HUES48 (cell line): ENCODE data around the gene UCHL1.

Experiments
- H3K27ac ChIP-seq: one replicate; pipeline ENCODE4 v1.7.0; 2013; ENCODE audit warnings: low read depth, low read length, inconsistent platforms
- H3K27me3 ChIP-seq: 2 replicates; pipeline ENCODE4 v1.6.1; 2013; ENCODE audit warnings: mild to moderate bottlenecking, low read length; ENCODE audit not compliant: control insufficient read depth, insufficient read depth
- H3K36me3 ChIP-seq: 2 replicates; pipeline ENCODE4 v1.6.1; 2013; ENCODE audit warnings: low read length; ENCODE audit not compliant: control insufficient read depth, insufficient read depth
- H3K4me1 ChIP-seq: 2 replicates; pipeline ENCODE4 v1.6.1; 2013; ENCODE audit warnings: mild to moderate bottlenecking, low read length; ENCODE audit not compliant: control insufficient read depth, insufficient read depth
- H3K4me3 ChIP-seq: 2 replicates; pipeline ENCODE4 v1.5.1; 2013; ENCODE audit warnings: mild to moderate bottlenecking, low read depth, low read length
- H3K9ac ChIP-seq: 2 replicates; pipeline ENCODE4 v1.6.1; 2013; ENCODE audit warnings: mild to moderate bottlenecking, low read depth, low read length, moderate library complexity
- H3K9me3 ChIP-seq: 2 replicates; pipeline ENCODE4 v1.6.1; 2013; ENCODE audit warnings: low read length; ENCODE audit not compliant: control insufficient read depth, insufficient read depth

UCHL1 gene

GRCh38 chr4:41215969-41216293, 40.8 kb upstream of the UCHL1 start:
- Histone ChIP-seq H3K27me3 (peaks cover 10% of the 10 kb centered on the region), H3K27ac (peak overlapping the region; percentile 100), H3K9me3 (no peaks in the 10 kb centered on the region), H3K4me3 (peak overlapping the region; percentile 68), H3K9ac (peak overlapping the region; percentile 80), H3K36me3 (no peaks in the 10 kb centered on the region), H3K4me1 (peaks cover 22% of the 10 kb centered on the region)

- H3K9ac ChIP-seq: peak overlapping the region; percentile 88
- H3K27ac ChIP-seq: peak overlapping the region; percentile 100
- H3K36me3 ChIP-seq: no peaks in the 10 kb centered on the region
- H3K27me3 ChIP-seq: peaks cover 10% of the 10 kb centered on the region
- no peaks in the 10 kb centered on the region for H3K9me3 ChIP-seq
- H3K4me1 ChIP-seq: peaks cover 22% of the 10 kb centered on the region
- peak overlapping the region; percentile 68 for H3K4me3 ChIP-seq
Measured at GRCh38 chr4:41216294-41217019, 40.3 kb upstream of the UCHL1 start.

DNA sequence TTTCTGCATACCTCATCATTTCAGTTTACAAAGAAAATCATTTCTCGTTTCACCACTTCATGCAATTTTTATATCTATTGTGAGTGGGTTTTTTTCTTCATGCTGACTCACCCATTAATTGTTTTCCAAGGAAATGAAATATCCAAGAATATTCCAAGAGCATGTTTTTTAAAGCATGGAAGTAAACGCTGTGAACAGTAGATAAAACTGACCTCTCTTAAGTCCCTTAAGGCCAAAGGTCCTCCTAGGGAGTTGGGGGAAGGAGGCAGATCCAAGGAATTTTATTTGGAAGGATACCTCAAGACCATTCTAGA, 39.8 kb upstream of the UCHL1 start:
- H3K27me3 ChIP-seq: peaks cover 10% of the 10 kb centered on the region
- no peaks in the 10 kb centered on the region for H3K9me3 ChIP-seq
- no peaks in the 10 kb centered on the region for H3K36me3 ChIP-seq
- H3K4me1 ChIP-seq: peaks cover 22% of the 10 kb centered on the region
- H3K9ac ChIP-seq: peak overlapping the region; percentile 88
- H3K4me3 ChIP-seq: peak overlapping the region; percentile 68
- H3K27ac ChIP-seq: peak overlapping the region; percentile 100

DNA sequence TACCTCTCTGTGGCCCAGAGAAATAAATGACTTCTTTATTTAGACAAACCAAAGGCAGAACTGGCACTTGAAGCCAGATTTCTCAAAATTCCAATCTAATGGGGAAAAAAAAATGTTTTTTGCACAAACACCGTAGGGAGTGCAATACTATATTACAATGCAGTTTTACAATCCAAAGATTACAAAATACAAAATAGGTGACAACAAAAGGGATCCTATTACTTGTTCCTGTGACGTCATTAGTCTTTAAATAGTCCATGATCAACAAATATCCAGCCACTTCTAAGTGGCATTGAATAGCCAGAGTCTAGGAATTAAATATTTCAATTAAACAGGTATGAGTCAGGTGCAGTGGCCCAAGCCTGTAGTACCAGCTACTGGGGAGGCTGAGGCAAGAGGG, 39.4 kb upstream of the UCHL1 start:
- Histone ChIP-seq H3K9ac (peak overlapping the region; percentile 88), H3K4me1 (peaks cover 26% of the 10 kb centered on the region), H3K9me3 (no peaks in the 10 kb centered on the region), H3K36me3 (no peaks in the 10 kb centered on the region), H3K4me3 (peak overlapping the region; percentile 68), H3K27ac (peak overlapping the region; percentile 100), H3K27me3 (peaks cover 9% of the 10 kb centered on the region)

GRCh38 chr4:41218703-41219102, 38.0 kb upstream of the UCHL1 start:
- no peak overlapping the region for H3K27ac ChIP-seq
- no peaks in the 10 kb centered on the region for H3K27me3 ChIP-seq
- no peak overlapping the region for H3K4me3 ChIP-seq
- no peaks in the 10 kb centered on the region for H3K9me3 ChIP-seq
- peaks cover 27% of the 10 kb centered on the region for H3K4me1 ChIP-seq
- no peaks in the 10 kb centered on the region for H3K36me3 ChIP-seq
- no peak overlapping the region for H3K9ac ChIP-seq

- Histone ChIP-seq H3K4me3 (no peak overlapping the region), H3K36me3 (no peaks in the 10 kb centered on the region), H3K9me3 (no peaks in the 10 kb centered on the region), H3K27me3 (no peaks in the 10 kb centered on the region), H3K9ac (no peak overlapping the region), H3K4me1 (peaks cover 27% of the 10 kb centered on the region), H3K27ac (no peak overlapping the region)
Measured at GRCh38 chr4:41219421-41219950, 37.2 kb upstream of the UCHL1 start.

- Histone ChIP-seq H3K9me3 (no peaks in the 10 kb centered on the region), H3K36me3 (no peaks in the 10 kb centered on the region), H3K9ac (no peak overlapping the region), H3K27ac (no peak overlapping the region), H3K4me3 (no peak overlapping the region), H3K4me1 (peaks cover 11% of the 10 kb centered on the region), H3K27me3 (no peaks in the 10 kb centered on the region)
Measured at GRCh38 chr4:41221850-41222645, 34.7 kb upstream of the UCHL1 start.

DNA sequence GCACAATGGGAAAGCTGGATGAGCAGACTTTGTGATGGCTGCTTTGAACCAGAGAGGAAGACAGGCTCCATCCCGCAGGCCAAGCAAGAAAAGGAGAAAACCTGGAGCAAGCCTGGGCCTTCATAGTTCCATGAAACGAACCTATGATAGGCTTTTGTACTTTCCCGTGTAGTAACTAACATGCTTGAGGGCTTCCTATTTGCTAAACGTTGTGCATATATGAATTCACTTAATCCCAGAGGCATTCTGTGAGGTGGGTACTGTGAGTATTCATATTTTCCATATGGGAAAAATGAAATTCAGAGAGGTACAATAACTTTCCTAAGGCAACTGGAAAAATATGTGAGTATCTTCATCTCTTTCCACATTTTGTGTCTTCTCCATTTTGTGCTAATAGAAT, 28.8 kb upstream of the UCHL1 start:
- Histone ChIP-seq H3K27ac (no peak overlapping the region), H3K36me3 (no peaks in the 10 kb centered on the region), H3K4me3 (no peak overlapping the region), H3K4me1 (no peaks in the 10 kb centered on the region), H3K9ac (no peak overlapping the region), H3K27me3 (no peaks in the 10 kb centered on the region), H3K9me3 (no peaks in the 10 kb centered on the region)

- Histone ChIP-seq H3K36me3 (no peaks in the 10 kb centered on the region), H3K9ac (no peak overlapping the region), H3K9me3 (no peaks in the 10 kb centered on the region), H3K4me3 (no peak overlapping the region), H3K27ac (no peak overlapping the region), H3K4me1 (no peaks in the 10 kb centered on the region), H3K27me3 (no peaks in the 10 kb centered on the region)
Measured at GRCh38 chr4:41232406-41232805, 24.3 kb upstream of the UCHL1 start.

DNA sequence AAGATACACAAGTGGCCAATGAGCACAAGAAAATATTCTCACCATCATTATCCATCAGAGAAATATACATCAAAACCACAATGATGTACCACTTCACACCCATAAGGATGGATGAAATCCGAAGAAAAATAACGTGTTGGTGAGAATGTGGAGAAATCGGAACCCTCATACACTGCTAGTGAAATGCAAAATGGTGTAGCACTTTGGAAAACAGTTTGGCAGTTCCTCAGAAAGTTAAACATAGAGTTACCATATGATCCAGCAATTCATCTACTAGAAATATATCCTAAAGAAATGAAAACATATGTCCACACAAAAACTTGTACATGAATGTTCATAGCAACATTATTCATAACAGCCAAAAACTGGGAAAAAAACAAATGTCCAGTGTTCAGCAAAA, 23.9 kb upstream of the UCHL1 start:
- Histone ChIP-seq H3K9me3 (no peaks in the 10 kb centered on the region), H3K4me1 (no peaks in the 10 kb centered on the region), H3K27me3 (no peaks in the 10 kb centered on the region), H3K36me3 (no peaks in the 10 kb centered on the region), H3K9ac (no peak overlapping the region), H3K27ac (no peak overlapping the region), H3K4me3 (no peak overlapping the region)

DNA sequence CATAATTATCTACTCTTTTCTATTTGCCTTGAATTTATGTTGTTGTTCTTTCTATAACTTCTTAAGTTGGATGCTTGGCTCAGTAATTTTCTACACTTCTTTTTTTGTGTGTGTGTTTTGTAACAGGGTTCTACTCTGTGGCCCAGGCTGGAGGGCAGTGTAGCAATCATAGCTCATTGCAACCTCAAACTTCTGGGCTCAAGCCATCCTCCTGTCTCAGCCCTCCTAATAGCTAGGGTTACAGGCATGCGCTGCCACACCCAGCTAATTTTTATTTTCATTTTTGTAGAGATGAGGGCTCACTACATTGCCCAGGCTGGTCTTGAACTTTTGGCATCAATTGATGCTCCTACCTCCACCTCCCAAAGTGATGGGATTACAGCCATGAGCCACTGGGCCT, 20.7 kb upstream of the UCHL1 start:
- Histone ChIP-seq H3K36me3 (no peaks in the 10 kb centered on the region), H3K9ac (no peak overlapping the region)

More for the DNA sequence above, 20.7 kb upstream of the UCHL1 start:
- H3K27ac ChIP-seq: no peak overlapping the region
- H3K4me1 ChIP-seq: no peaks in the 10 kb centered on the region
- H3K4me3 ChIP-seq: no peak overlapping the region
- H3K9me3 ChIP-seq: no peaks in the 10 kb centered on the region
- H3K27me3 ChIP-seq: no peaks in the 10 kb centered on the region
